Measurements from ENCODE around the gene METTL26.

The METTL26 gene

DNA sequence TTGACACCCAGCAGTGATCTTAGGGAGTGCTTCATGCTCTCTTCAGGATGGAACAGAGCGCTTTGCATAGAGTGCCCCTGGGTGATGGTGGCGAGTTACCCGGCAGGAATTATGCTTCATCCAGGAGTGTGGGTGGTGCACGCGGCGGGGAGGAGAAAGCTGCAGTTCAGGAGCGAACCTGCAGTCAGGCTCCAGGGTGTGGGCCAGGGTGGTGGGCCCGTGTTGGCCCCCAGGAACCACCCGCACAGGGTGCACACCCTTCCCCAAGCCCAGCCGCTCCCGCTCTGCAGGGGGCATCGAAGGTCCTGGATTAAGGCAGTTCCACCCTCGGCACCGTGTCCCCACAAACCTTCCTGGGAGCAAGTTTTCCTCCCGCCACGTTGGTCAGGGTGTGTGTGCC is 42.3 kb downstream of the METTL26 start:
- no peak for DNase-seq

DNA sequence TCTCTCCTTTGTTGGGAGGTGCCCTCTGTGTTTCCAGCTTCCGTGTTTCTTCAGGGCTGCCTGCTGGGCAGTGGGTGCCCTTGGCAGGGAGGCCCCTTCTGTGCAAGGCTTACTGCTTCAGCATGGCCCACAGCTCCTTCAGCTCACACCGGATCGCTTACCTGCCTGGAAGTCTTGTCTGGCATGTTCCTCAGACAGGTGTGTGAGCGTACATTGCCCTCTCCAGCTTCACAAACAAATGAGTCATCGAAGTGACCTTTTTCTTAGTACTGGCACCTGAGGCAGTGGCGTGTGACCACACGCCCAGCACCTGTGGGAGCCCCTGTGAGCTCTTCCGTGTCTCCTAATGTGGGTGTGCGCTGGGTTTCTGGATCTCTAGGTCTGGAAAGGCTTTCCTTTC is 42.7 kb downstream of the METTL26 start:
- DNase-seq: no peak

DNA sequence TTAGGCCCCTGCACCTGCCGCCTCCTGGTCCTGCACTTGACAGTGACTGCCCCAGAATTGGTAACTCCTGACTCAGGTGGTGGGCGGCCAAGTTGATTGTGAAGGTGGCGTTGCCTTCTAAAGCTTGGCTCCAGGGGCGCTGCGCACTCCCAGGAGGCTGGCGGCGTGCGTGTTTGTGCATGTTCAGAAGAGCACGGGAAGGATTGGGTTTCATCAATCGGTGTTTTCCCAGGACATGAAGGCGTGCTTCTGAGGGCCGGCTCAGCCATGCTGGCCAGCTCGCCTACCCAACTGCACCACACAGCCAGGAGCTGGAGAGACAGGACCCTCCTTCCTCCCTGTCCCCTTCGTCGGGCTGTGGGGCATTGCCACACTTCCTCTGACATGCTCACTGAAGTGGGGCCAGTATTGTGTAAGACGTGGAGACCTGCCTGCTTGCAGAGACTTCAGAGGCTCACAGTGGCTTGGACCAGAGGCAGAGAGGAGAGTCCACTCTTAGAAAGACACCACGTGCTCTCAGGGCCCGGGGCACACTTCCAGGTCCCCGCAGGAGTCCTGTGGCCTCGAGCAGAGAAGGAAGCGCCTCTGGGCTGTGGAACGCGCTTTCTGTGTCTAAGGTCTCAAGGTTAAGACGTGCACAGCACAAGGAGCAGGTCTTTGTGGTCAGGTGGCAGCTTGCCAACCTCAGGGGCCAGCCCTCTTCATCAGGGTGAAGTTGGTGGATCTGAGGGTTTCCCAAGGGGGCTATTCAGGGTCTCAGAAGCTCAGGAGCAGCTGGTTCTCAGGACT is 43.4 kb downstream of the METTL26 start:
- no peak for DNase-seq

DNA sequence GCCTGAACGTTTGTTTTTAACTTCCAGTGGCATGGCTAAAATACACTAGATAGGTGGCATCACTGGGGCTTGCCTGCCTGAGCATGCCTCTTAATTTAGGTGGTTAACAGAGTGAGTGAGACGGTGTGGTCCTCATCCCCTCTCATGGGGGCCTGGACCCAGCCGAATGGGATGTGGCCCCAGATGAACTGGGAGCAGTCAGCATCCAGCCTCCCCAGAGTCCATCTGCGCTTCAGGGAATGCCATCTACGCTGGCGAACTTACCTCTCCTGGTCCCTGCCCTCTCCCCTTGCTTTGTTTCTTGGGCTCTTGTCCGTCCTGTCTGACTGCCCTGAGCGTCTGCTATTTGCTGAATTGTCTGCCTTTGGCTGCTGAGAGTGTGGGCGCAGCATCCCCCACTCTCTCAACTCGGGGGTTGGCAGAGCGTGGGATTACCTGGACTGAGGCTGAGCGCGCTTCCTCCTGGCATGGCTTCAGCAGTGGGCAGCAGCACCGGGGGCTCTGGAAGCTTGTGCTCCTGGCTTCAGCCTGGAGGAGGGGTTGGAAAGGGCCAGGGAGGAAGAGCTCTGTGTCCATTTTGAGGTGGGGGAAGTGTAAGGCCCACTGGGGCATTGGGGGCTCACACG is 44.1 kb downstream of the METTL26 start:
- DNase-seq: no peak

- DNase-seq: no peak
Measured at GRCh38 chr16:591231-591630, 44.9 kb downstream of the METTL26 start.

- DNase-seq: no peak
Measured at GRCh38 chr16:590815-591200, 45.3 kb downstream of the METTL26 start.

DNA sequence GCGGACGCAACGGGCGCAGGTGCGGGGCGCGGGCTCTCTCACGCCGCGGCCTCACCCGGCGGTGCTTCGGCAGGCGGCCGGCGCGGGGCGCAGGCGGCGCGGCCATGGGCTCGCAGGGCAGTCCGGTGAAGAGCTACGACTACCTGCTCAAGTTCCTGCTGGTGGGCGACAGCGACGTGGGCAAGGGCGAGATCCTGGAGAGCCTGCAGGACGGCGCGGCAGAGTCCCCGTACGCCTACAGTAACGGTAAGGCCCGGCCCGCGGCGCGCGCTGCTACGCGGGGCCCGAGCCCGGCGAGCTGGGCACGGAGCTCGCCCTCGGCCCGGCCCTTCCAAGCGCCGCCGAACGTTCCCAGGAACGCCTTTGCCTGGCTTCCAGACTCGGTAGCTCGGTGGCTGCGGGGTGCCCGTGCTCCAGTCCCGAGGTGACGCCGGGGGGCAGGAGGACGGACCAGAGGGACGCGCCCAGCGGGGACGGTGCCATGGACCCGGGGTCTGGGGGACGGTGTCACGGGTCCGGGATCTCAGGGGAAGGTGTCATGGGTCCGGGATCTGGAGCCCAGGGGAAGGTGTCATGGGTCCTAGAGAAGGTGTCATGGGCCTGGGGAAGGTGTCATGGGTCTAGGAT is 45.8 kb downstream of the METTL26 start:
- DNase-seq: no peak

DNA sequence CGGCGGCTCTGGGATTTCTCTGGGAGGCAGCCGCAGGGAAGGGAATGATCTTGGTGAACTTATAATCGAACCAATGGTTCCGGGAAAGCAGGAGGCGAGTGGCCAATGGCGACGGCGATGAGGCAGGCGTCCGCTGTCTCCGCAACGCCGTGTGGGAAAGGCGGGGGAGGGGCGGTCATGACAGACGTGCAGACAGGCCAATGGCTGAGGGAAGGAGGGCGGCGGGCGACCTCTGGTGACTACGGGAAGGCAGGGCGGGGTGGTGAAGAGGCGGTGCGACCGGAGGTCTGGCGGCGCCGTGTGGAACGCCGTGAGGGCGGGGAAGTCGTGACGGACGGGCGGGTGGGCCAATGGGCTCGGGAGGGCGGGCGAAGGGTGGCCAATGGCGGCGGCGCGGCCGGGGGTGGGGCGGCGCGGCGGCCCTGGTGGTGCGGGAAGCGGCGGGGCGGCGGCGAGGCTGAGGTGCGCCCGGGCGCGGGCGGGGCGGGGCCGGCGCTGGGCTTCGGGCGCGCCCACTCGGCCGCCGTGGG is 46.4 kb downstream of the METTL26 start, which contains the start of gene RAB40C:
TSS of gene RAB40C (plus strand) at position 409 of the 530 bp plus-strand sequence. CDS start 226 bp downstream, outside the sequence.
- DNase-seq: peak; percentile 99

GRCh38 chr16:588889-589657 is 47.0 kb downstream of the METTL26 start:
- peak; percentile 98 for DNase-seq

DNA sequence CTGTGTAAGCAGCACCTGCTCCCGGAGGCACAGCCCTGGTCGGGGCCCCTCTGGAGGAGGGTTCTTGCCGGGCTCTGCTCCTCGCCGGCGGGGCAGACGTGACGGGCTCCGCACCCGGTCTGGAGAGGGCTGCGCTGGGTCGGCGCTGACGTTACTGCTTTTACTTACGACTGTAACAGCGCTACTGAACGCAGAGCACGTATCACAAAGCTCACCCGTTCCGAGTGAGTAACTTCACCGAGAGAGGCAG is 47.5 kb downstream of the METTL26 start:
- peak; percentile 66 for DNase-seq

DNA sequence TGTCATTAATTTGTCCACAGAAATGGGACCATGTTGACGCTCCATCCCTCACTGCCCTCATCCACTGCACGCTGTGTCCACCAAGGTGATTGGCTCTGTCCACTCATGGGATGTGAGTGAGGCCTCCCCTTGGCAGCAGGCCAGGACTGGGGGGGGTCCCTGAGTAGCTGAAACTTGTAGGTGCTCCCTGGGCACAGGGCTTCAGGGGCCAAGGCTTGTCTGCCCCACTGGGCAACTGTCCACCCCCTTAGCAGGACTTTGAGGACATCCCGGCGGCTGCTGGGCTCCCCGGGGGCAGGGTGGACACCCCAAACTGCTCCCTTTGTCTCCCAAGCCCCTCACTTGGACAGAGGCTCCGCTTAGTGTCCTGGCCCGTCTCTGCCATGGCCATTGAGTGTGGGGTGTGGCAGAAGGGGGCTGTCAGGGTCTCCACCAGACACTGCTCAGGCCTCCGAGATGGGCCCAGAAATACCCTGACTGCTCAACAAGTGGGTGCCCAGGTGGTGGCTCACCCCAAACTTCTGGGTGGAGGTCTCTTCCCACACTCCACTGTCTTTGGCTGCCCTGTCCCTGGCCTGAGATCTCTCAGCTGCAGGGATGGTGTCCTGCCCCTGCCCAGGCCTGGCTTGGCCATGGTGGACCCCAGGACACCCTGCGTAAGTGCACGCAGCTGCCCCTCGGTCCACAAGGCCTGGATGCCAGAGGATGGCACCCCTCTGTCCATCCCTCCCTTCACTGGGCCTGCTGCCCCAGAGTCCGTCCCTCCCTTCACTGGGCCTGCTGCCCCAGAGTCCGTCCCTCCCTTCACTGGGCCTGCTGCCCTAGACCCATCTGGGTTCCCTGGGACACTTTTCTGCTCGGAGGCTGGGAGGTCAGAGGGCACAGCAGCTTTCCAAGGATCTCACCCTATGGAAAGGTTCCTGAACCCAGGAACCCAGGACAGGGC is 49.2 kb downstream of the METTL26 start:
- DNase-seq: no peak

DNA sequence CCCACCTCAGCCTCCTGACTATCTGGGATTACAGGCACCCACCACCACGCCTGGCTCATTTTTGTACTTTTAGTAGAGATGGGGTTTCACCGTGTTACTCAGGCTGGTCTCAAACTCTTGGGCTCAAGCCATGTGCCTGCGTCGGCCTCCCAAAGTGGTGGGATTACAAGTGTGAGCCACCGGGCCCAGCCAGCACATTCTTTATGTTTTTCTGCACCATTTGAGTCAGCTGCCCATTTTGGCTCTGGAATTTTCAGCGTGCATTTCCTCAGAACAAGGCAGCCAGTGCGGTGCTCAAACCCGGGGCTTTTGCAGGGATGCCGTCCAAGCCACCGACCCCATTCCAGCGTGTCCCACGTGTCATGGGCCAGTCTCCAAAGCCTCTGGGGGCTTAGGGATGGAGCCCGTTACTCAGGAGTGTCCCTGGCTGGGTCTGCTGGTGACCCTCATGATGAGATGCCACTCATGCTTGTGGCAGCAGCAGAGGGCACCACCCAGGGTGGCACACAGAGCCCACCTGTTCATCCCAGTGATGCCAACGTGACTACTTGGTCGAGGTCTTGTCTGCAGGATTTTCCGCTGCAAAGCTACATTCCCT is 50.0 kb downstream of the METTL26 start:
- DNase-seq: no peak

DNA sequence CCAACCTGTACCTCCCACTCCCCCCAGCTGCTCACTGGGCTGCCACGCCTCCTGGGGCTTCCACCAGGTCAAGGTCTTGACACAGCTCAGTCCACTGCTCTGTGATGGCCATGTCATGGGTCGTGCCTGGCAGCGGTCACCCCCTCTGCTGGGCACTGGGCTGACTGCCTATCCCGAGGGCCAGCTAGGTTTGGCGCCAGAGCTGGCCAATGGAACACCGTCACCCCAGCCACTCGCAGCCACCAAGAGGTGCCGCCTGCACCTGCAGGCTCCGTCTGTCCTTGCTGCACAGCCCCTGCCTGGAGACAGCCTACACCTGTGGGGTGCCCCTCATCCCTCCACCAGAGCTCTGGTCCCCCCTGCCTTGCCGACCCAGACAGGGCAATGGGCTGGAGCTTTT is 50.8 kb downstream of the METTL26 start:
- DNase-seq: no peak

Measured in activated CD4-positive, alpha-beta T cell treated with anti-CD3 and anti-CD28 coated beads, Interleukin-2, Interleukin-6, amounts not matched to agents 100 ng/mL and 50 ng/mL, durations not matched to agents 16 hours and 8 hours (primary cell).